Stimulated activated CD8-positive, alpha-beta memory T cell treated with anti-CD3 and anti-CD28 coated beads, Interleukin-7, amount 100 ng/mL, for 1 hour (primary cell): Measurements from ENCODE around the gene SETD2.
"Not testable (repeated sequence)": the region's sequence is repeated elsewhere in the genome, so short reads cannot be mapped to it uniquely, and the experiment has no call there.

Experiments used
- DNase-seq, 2 donors: peaks; one replicate each; pipeline ENCODE4 v3.0.0-alpha.2; 2020; ENCODE audit warnings: low read depth in 2 of 2

SETD2 gene

DNA sequence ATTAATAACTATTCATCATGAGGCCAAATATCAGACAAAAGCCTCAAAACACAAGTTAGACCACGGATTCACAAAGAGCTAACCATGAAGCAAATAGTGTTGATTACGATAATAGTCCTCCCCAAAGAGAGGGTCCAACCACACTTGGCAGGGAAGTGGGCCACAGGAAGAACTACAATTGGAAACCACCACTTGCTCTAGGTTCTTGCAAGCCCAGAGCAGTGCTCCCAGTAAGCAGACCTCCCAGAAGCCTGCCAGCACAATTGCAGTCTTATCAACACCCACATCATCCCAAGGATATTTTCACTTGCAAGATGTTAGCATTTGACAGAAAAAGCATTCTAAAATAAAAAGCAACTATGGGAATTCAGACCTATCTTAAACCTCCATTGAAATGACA lies 11.3 kb downstream of the SETD2 start:
- DNase-seq = no peak

DNA sequence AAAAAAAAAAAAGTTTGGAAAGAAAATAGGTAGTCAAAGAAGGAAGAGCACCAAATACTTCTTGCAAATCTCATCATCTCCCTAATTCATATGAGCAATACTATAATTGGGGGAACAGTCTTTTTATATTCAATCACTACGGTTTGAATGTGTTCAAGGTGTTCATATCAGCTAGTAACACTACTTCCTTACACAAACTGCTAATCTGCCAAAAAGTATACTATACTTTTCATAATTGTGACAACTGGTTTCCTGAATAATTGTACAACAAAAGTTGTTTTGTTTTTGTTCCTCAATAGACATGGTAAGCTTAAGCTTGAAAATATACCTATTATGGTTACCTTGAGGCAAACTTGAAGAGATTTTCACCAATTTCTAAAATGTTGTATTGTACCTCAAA lies 12.1 kb downstream of the SETD2 start:
- no peak for DNase-seq

DNA sequence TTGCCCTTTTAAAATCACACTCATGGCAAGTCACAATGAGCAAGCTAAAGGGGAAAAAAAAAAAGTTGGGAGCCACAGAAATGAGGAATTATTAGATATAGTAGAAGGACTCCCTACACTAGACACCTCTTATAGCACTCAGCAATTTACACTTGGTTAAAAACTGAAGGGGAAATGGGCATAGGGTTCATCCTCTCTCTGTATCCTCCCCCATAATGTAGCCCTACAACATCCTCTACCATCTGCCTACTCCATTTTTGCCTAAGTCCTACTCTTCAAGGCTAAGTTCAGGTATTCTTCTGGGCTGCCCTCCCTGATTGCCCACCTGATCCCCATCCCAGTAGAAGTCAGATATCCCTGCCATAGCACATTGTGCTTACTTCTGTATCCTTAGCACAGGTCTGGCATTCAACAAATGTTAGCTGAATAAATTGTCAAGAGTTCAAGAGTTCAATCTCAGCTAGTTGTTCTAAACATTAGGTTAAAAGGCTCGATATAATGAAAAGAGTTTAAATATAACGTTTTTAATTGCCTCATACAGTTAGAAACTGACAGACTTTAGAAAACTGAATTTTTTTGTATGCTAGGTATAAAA lies 14.5 kb downstream of the SETD2 start:
- DNase-seq = no peak

DNA sequence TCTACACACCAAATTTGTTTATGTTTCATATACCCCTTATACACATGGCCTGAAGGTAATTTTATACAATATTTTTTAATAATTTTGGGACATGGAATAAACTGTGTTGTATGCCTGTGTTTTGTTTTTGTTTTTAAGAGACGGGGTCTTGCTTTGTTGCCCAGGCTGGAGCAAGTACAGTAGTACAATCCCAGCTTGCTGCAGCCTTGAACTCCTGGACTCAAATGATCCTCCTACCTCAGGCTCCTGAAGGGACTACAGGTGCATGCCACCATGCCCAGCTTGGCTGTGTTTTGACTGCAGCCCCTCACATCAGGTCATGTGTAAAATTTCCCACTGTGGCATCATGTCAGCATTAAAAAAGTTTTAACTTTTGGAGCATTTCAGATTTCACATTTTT lies 18.6 kb downstream of the SETD2 start:
- DNase-seq = no peak

DNA sequence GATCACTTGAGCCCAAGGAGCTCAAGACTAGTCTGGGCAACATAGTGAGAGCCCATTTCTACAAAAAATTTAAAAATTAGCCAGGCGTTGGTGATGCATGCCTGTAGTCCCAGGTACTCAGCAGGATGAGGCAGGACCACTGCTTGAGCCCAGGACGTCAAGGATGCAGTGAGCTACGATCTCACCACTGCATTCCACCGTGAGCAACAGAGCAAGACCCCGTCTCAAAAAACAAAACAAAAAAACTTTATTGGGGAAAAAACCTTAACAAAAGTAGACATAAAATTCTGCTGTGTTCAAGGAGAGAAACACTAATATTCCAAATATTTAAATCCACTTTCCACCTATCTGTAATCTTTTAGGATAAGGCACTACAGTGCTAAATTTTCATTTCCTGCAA lies 20.8 kb downstream of the SETD2 start:
- DNase-seq = no peak

DNA sequence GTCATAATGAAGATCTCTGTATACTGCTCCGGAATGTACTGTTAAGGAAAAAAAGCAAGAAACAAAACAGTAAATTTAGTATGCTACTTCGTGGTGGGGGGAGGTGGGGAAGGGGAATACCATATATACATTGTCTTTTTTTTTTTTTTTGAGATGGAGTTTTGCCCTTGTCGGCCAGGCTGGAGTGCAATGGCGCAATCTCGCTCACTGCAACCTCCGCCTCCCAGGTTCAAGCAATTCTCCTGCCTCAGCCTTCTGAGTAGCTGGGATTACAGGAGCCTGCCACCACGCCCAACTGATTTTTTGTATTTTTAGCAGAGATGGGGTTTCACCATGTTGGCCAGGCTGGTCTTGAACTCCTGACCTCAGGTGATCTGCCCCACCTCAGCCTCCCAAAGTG lies 21.4 kb downstream of the SETD2 start:
- not testable (repeated sequence) for DNase-seq

DNA sequence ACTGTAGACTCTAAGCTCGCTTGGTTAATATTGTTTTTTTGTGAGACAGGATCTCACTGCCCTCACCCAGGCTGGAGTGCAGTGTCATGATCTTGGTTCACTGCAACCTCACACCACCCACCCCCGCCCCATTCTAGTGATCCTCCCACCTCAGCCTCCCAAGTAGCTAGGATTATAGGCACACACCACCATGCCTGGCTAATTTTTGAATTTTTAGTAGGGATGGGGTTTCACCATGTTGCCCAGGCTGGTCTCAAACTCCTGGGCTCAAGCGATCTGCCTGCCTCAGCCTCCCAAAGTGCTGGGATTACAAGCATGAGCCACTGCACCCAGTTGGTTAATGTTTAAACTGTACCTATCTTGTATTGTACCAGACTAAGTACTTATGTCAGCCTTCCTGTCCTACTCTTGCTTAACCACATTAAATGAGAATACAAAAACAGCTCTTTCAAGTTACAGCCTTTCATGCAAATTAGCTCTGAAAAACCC lies 22.9 kb downstream of the SETD2 start:
- DNase-seq = not testable (repeated sequence)

DNA sequence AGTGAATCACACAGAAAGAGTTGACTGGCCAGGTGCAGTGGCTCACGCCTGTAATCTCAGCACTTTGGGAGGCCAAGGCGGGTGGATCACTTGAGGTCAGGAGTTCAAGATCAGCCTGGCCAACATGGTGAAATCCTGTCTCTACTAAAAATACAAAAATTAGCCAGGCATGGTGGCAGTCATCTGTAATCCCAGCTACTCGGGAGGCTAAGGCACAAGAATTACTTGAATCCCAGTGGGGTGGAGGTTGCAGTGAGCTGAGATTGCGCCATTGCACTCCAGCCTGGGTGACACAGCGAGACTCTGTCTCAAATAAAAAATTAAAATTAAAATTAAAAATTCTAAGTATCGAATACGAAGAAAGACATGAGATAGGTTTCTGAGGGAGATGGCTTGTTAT lies 23.4 kb downstream of the SETD2 start:
- not testable (repeated sequence) for DNase-seq

DNA sequence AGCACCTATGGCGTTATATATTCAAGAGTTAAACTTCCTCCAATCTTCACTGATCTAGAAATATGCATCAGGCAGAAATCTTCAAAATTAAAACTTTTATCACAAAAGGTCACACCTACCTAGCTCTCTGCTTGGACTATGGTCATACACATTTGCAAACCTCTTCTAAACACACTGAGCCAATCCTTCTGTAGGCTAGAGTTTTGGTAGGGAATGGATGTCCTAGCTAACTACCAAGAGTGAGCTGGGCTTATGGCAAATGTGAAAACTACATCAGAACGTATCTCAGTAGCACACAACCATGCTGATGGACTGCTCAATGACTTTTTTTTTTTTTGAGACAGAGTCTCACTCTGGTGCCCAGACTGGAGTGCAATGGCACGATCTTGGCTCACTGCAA lies 29.6 kb downstream of the SETD2 start:
- DNase-seq = no peak

DNA sequence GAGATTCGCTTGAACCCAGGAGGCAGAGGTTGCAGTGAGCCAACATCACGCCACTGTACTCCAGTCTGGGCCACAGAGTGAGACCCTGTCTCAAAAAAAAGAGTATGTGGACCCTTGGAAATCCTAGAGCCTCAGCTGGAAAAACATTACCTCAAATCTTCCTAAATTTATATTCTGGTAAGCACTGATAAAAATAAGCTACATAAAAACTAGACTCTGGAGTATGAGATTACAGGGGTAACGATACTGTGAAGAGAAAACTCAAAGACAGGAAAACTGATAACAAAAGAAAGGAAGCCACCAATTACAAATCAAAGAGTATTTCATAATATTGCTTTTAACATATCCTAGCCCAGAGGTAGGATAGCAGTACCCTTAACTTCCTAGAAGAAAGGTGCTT lies 30.3 kb downstream of the SETD2 start:
- no peak for DNase-seq

DNA sequence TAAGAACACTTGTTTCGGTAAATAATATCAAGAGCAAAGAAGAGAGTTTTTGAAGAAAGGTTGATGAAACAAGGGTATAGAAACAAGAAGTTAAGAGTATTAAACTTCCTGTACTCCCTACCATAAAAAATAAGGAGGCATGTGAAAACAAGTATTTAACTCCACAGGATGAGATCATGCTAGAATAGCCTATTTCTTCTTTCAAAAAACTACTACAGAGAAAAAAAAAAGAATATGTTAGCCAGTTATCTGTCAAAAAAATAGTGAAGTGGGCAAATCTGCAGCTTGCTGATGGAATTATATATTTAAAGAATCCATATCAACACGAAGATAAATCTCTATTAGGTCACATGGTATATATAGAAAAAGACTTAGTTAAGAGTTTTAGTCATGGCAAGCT lies 33.4 kb downstream of the SETD2 start:
- no peak for DNase-seq

DNA sequence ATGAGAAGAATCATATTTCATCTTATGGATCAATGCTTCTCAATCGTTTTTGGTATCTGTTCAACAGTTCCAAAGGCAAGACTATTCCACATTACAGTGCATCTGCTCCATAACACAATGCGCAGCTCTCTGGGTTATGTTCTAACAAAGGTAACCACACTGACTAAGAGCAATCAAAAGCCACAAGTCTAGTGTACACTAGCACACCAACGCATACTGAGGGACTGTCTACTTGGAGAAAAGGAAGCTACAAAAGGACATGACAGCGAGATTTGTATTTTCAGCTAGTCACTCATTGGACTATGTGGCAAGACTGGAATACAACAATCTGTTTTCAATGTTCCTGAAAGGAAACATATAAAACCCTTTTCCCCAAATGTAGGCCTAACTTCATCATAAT lies 35.8 kb downstream of the SETD2 start:
- DNase-seq = no peak

DNA sequence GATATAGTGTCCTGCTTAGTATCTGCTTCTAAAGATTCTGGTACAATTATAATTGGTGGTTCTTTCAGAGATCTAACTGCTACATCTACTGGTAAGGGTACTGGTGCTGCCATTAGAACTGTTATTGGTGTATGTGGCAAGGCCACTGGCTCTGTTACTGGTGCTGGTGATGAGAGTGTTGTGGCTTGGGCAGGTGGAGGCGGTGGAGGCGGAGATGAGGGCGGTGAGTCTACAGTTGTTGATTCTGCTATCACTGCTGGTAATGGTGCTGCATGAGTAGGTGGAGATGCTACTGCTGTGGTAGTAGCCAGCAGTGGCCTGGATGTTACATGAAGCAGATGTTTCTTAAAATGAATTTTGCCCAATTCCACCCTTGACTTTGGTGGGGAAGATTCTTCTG lies 40.1 kb downstream of the SETD2 start:
- DNase-seq = no peak

DNA sequence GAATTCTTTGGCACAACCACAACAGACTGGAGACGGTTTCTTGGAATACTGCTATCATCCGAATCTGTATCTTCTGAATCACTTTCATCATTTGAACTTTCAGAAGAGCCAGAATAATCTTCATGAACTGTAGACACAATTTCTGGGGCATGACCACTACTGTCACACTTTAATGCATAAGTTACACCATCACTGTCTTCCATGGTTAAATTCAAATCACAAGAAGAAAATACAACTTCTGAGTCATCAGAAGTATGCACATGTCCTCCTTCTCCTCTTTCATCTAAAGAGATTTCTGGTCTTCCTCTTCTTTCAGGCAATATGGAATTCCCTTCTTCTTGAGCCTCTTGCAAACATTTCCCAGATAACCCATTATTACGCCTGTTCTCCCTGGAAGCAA lies 42.5 kb downstream of the SETD2 start:
- no peak for DNase-seq

DNA sequence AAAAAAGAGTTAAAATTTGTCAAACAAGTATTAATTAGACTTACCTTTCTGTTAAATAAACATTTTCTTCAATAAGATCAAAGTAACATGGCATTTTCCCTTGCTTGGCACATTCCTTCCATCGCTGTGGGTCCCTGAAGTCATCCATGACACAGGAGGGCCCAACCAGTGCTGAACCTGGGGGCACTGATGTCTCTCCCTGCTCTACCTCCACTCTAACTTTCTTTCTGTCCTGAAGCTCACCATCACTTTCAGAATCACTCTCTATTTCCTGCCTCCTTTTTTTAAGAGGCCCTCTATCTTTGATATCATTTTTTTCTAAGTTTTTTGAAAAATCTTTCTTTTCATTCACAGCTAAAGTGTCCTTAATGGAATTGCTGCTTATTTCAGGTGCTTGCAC lies 43.8 kb downstream of the SETD2 start:
- no peak for DNase-seq

DNA sequence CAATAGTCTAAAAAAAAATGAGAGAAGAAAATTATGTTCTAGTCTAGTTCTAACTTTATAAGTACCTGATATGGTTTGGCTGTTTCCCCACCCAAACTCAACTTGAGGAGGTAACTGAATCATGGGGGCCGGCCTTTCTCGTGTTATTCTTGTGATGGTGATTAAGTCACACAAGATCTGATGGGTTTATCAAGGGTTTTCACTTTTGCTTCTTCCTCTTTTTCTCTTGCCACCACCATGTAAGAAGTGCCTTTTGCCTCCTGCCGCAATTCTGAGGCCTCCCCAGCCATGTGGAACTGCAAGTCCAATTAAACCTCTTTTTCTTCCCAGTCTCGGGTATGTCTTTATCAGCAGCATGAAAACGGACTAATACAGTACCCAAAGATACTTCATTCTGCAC lies 44.5 kb downstream of the SETD2 start:
- not testable (repeated sequence) for DNase-seq

DNA sequence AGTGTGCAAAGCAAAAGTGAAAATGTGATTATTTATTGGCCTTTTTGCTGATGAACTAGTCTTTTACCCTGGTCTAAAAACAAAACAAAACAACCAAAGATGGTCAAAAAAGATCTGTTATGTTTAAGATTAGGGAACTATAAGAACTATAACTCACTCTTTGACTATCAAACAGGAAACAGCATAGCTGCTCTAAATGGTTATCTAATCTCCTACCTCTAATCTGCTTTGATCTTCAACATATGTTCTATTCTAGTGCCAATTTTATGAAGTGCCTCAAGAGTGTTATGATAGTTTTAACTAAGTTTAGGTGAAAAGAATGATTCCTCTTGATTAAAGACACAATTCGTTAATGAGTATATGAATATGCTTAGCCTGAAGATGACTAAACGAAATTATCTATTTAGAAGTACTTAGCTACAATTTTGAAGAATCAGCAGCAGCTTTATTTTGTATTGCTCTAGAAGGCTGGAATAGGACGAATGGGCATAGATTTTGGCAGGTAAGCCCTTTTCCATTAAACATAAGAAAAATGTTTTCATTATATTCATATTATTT lies 46.0 kb downstream of the SETD2 start:
- no peak for DNase-seq

DNA sequence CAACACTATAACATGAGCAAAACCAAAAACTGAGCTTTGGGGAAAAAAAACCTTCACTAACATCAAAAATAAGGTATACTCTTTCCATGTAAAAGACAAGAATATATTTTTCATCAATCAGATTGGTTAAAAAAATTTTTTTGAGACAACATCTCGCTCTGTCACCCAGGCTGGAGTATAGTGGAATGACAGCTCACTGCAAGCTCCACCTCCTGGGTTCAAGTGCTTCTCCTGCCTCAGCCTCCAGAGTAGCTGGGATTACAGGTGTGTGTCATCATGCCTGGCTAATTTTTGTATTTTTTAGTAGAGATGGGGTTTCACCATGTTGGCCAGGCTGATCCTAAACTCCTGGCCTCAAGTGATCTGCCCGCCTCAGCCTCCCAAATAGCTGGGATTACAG lies 48.4 kb downstream of the SETD2 start:
- DNase-seq = not testable (repeated sequence)

DNA sequence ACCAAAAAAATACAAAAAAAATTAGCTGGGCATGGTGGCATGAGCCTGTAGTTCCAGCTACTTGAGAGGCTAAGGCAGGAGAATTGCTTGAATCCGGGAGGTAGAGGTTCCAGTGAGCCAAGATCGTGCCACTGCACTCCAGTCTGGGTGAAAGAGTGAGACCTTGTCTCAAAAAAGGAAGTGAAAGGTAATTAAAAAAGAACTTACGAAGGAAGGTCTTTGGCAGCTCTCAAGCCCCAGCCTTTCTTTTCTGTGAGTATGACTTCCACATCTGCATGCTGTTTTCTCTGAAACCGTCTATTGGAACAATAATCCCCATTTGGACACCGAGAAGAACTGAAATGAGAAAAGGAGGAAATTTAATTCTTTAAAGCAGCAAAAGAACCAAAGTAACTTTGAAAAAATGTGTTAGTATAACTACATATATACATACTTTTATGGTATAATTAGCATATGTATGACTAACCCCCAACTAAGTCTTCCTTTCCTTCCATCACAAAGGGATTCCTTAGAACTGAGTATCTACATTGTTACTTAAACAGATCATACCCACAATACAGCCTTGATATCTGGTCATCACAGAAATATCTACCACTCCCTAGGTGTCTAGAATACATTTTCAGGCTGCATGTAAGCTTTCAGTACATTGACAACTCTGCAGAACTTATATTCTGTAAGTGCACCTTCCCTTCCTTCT lies 50.1 kb downstream of the SETD2 start:
- no peak for DNase-seq

DNA sequence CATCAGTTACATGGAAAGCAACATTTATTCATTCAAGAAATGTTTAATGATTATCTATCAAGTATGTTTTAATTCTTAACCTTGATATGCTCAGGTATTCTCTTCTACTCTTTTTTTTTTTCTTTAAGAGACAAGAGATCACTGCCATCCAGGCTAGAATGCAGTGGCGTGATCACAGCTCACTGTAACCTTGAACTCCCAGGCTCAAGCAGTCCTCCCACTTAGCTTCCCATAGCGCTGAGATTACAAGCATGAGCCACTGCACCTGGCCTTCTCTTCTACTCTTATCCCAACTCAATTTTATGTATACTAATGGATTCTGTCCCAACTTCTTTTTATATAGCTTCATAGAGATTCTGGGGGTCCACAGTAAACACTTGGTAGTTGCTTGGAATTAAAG lies 50.9 kb downstream of the SETD2 start:
- no peak for DNase-seq

DNA sequence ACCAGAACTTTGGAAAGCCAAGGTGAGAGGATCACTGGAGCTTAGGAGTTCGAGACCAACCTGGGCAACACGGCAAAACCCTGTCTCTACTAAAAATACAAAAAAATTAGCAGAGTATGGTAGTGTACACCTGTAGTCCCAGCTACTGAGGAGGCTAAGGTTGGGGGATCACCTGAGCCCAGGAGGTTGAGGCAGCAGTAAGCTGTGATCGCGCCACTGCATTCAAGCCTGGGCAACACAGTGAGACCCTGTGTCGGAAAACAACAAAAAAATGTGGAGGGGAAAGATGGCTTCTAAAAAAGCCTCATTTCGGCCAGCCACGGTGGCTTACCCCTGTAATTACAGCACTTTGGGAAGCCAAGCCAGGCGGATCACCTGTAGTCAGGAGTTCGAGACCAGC lies 54.5 kb downstream of the SETD2 start:
- DNase-seq = no peak

DNA sequence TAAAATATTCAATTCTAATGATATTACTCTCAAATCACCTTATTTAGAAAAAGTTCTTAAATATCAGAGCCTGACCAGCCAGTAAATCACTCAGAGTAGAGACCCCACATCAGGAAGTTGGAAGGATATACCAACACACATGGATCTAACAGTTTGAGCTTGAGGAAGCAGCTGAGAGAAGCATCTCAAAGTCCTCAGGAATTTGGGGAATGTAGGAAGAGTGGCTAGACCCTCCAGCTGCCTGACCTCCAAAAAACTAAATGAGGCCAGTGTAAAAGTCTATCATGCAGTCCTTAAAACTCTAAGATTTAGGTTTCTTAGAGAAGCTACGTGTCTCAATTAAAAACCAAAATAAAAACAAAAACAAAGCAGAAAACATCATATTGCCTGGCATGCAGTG lies 55.4 kb downstream of the SETD2 start:
- no peak for DNase-seq

DNA sequence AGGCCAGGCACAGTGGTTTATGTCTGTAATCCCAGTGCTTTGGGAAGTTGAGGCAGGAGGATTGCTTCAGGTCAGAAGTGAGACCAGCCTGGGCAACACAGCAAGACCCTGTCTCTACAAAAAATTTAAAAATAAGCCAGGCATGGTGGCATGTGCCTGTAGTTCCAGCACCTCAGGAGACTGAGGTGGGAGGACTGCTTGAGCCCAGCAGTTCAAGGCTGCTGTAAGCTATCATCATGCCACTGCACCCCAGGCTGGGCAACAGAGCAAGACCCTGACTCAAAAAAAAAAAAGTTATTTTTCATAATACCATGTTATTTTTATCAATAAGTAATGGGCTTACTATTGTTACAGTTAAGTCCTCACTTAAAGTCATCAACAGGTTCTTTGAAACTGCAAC lies 59.7 kb downstream of the SETD2 start:
- DNase-seq = no peak

DNA sequence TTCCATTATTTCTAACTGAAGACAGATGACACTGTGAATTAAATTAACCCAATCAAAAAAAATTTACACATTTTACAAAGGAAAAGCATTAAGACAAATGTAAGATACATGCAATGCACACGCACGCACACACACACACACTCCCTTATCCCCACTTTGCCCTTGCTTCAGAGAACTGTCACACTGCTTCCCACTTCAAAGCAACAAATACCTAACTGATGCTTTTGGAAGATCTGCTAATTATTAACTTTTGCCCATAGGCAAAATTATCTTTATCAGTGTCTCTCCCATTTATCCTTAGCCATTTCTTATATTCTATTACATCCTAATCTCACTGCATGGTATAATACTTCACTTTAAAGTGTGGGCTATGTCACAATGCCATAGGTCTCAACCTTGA lies 60.3 kb downstream of the SETD2 start:
- no peak for DNase-seq
